PC-9 (cell line): Measurements from ENCODE around the gene ADAM23.

Experiments used
- CTCF ChIP-seq: fragments of 200-600 bp; sonication (generic); conservative IDR thresholded peaks from 2 replicates; pipeline ENCODE4 v1.6.1; 2017; ENCODE audit warnings: mixed run types, antibody characterized with exemption, mild to moderate bottlenecking, moderate library complexity
- EZH2 ChIP-seq: fragments of 200-600 bp; sonication (generic); IDR thresholded peaks from 2 replicates; pipeline ENCODE4 v1.8.0; 2017; ENCODE audit warnings: antibody characterized with exemption, low read depth

GRCh38 chr2:206642075-206643025 is 199.0 kb downstream of the ADAM23 start, which contains the start of gene FAM237A:
- no peak for TF ChIP-seq CTCF
- TF ChIP-seq EZH2, result no peak
